DLD1 (cell line): ENCODE measurements around the gene POLR1E.
"Not testable (repeated sequence)": the region's sequence is repeated elsewhere in the genome, so short reads cannot be mapped to it uniquely, and the experiment has no call there.

Source experiments
- in situ Hi-C: cut with HindIII; loops from 2 replicates; pipeline ENCODE4 v1.10.0; 2017; ENCODE audit warnings: low sequenced_read_pairs

The POLR1E gene

DNA sequence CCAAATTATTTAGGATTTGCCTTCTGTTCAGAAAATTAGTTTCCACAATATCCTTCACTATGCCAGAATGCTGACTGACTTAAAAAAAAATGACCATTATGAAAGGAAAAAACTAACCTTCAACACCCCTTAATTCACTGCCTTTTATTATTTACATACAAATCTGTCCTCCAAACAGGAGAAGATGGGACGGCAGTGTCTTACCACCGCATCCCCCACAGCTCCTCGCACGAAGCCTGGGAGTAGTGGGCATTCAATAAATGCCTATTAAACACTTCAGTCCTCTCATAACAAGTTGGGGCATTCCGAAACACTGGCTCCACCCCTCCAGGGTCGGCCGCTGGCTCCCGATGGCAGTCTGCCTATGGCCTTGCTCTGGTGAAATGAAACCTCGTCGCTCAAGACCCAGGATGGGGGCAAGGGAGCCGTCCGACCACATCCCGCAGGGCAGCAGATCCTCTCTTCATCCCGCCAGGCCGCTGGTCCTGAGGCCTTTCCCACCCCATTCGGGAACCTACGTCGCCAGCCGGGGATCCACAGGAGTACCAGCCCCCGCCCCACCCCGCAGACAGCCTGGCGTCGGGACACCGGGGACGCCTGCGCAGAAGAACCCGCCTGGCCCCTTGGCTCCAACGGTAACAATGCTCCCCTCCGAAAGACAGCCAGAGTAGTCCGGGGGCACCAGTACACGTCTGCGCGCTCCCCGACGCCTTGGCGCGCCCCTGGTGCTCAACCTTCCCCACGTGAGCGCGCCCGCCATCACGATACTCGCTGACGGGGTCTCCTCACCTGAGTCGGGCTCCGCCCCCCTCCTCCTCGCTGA lies 21.1 kb upstream of the POLR1E start:
- in situ Hi-C loops = no loop called here

DNA sequence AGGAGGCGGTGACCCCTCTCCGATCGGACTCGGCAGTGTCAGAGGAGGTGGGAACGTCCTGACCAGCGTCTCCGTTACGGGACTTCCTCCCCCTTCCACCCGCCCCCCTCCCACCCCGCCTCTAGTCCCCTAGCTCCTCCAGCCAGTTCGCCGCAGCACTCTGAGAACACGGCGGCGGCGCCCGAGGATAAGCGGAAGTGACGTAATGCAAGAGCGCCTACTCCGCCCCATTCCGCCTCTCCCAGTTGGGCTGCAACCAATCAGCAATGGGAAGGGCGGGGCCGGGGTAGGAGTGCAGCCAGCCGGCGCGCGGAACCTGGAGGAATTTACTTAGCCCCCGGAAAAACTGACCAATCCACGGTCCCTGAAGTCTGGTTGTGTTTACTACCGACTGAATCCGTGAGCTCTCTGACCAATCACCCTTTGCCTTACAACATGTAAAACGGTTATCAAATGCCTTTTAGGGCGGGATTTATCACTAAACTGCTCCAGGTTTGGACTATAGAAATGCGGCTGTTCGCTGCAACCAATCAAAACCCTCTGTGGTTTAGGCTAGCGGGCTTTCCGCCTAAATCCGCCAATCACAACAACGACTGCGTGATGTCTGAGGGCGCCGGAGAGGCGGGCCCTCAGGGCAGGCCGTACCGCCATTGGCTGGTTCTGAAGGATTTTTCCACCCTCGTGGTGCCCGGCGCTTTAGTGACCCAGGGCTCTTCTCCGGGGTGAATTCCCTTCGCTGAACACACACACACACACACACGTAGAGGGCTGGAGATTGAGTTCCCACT lies 20.3 kb upstream of the POLR1E start, which contains the start of gene ZBTB5:
Gene ZBTB5 (minus strand): TSS at position 202 of the 788 bp plus-strand sequence. CDS start 22,899 bp downstream, outside the sequence.
- in situ Hi-C loops = no loop called here

DNA sequence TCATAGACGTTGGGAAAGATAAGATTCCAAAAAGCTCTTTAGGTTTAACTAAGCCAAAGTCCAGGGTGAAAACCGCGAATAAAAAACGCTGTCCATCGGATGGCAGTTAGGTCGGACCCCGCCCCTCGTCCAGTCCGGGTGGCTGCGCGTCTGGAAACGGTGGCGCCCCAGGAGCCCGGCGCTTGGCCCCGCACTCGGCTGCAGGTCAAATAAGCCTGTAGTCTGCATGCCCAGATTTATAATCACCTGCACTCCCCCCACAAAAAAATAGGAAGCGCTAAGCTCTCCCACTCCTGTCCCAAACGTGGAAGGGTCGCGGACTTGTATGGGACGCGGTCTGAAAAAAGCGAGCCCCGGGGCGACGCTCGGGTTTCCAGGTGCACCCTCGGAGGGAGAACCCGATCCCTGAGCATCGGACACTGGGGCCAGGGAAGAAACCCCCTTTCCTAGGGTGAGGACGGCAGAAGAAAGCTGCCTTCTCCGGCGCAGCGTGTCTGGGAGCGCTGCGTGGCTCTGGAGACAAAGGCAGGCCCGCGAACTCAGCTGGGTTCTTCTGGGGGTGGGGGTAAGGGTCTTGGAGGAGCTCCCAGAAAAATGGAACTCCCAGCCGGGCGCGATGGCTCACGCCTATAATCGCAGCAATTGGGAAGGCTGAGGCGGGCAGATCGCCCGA lies 19.6 kb upstream of the POLR1E start:
- in situ Hi-C loops = no loop called here

DNA sequence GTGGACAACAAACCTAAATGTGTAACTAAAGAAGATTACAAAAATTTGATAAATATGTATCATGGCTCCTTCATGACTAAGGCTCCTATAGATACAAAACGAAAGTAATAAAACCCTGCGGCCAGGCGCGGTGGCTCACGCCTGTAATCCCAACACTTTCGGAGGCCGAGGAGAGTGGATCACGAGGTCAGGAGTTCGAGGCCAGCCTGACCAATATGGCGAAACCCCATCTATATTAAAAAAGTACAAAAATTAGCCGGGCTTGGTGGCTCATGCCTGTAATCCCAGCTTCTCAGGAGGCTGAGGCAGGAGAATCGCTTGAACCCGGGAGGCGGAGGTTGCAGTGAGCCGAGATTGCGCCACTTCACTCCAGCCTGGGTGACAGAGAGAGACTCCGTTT lies 18.2 kb upstream of the POLR1E start:
- in situ Hi-C loops = not testable (repeated sequence)

DNA sequence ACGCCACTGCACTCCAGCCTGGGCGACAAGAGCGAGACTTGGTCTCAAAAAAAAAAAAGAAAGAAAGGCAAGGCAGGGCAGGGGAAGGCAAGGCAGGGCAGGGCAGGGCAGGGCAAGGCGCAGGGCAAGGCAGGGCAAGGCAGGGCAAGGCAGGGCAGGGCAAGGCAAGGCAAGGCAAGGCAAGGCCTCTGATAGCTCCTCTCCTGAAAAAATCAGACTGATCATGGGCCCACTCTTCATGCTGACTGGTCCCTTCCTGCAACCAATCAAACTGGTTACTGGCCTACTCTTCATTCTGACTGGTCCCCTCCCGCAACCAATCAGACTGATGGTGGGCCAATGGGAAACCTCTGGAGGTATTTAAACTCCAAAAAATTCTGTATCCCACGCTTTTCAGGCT lies 17.1 kb upstream of the POLR1E start:
- in situ Hi-C loops = no loop called here

DNA sequence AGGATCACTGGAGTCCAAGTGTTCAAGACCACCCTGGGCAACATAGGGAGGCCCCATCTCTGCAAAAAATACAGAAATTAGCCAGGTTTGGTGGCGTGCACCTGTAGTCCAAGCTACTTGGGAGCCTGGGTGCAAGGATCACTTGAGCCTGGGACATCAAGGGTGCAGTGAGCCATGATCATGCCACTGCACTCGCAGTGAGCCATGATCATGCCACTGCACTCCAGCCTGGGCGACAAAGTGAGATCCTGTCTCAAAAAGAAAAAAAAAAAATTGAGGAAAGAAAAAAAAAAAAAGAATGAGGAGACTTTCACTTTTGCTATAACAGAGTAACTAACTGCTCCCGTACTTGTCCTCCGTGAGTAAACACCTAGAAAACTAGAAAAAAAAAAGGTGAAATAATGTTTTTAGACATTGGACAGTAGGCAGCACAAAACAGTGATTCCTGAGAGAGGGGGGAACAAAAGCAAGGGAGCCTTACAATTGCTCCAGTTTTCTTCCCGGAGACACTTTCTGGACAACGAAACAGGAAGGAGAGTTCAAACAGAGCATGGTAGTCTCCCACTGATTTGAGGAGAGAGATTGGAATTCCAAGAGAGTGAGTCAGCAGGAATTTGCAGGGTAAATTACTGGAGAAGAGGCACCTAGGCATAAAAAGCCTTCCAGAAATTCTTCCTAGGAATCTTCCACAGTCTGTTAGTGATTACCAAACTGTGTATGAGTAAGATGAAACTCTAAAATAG lies 13.6 kb upstream of the POLR1E start:
- in situ Hi-C loops = no loop called here

DNA sequence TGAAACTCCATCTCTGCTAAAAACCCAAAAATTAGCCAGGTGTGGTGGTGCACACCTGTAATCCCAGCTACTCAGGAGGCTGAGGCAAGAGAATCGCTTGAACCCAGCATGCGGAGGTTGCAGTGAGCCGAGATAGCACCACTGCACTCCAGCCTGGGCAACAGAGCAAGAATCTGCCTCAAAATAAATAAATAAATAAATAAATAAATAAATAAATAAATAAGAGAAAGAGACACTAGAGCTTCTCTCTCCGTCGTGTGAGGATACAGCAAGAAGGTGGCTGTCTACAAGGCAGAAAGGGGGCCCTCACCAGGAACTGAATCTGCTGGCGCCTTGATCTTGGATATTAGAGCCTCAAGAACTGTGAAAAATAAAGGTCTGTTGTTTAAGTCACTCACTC lies 11.8 kb upstream of the POLR1E start:
- in situ Hi-C loops = not testable (repeated sequence)

DNA sequence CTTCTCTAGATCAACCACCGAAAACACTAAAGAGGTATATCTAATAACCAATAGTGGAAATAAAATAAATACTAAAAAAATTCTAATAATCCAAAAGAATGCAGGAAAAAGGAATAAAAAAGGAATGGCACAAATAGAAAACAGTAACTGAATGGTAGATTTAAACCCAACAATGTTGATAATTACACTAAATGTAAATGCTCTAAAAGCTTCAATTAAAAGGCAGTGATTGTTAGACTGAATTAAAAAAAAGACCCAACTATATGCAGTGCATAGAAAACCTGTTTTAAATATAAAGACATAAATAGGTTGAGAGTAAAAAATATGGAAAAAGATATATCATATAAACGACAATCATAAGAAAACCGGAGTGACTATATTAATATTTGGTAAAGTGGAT lies 11.3 kb upstream of the POLR1E start:
- in situ Hi-C loops = no loop called here

DNA sequence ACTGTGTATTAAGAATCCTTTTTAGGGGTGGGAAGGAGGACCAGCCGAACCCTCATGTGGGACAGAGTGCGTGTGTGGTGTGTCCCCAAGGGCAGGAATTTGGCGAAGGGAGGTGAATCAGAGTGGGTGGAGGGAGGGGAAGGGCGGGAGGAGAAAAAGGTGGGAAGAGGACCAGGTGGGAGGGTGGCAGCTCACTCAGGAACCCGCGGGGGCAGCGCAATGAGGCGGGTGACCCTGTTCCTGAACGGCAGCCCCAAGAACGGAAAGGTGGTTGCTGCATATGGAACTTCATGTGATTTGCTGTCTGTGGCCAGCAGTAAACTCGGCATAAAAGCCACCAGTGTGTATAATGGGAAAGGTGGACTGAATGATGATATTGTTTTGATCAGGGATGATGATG lies 8.8 kb upstream of the POLR1E start:
- in situ Hi-C loops = no loop called here

DNA sequence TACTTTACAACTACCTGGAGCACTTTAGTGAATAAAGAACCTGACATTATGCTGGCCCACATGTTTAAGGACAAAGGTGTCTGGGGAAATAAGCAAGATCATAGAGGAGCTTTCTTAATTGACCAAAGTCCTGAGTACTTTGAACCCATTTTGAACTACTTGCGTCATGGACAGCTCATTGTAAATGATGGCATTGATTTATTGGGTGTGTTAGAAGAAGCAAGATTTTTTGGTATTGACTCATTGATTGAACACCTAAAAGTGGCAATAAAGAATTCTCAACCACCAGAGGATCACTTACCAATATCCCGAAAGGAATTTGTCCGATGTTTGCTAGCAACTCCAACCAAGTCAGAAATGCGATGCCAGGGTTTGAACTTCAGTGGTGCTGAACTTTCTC lies 8.3 kb upstream of the POLR1E start:
- in situ Hi-C loops = not testable (repeated sequence)

DNA sequence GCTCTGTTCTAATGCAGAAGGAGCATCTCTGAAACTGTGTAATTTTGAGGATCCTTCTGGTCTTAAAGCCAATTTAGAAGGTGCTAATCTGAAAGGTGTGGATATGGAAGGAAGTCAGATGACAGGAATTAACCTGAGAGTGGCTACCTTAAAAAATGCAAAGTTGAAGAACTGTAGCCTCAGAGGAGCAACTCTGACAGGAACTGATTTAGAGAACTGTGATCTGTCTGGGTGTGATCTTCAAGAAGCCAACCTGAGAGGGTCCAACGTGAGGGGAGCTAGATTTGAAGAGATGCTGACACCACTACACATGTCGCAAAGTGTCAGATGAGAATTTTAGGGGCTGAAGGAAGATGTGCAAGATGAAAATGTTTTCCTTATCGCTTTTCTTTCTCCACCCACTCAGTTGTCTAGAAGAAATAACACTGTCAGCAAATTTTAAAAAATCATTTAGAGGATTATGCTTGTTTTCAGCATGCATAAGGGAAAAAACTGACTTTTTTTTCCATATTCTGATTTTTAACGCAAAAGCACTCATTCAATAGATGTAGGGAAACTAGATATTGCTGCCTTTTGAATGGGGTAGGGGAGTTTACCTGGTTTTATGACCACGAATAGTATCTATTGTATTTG lies 7.6 kb upstream of the POLR1E start:
- in situ Hi-C loops = not testable (repeated sequence)

DNA sequence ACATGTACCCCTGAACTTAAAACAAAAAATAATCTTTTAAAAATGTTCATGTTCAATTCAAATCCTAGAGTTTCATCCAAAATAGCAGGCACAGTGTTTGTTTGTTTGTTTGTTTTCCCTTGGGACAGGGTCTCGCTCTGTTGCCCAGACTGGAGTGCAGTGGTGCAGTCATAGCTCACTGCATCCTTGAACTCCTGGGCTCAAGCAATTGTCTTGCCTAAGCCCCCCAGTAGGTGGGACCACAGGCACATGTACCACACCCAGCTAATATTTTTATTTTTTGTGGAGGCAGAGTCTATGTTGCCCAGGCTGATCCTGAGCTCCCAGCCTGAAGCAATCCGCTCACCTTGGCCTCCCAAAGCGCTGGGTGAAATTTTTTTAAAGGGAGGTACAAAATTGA lies 5.0 kb upstream of the POLR1E start:
- in situ Hi-C loops = no loop called here

DNA sequence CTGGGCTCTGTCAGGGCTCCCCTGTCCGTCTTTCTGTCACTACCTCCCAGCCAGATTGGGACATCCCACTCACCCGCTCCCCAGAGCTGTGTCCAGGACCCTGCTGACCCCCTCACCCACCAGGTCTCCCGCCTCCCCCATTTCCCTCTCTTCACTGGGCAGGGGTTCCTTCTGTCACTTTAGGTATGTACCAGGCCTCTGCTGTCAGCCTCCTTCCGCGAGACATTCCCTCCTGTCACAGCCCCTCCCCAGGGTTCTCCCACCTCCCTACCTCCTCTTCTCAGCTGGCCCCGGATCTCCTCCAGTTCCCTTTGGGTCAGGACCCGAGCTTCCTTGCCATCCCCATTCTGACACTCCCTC lies 488 bp downstream of the POLR1E start:
- in situ Hi-C loops = no loop called here

DNA sequence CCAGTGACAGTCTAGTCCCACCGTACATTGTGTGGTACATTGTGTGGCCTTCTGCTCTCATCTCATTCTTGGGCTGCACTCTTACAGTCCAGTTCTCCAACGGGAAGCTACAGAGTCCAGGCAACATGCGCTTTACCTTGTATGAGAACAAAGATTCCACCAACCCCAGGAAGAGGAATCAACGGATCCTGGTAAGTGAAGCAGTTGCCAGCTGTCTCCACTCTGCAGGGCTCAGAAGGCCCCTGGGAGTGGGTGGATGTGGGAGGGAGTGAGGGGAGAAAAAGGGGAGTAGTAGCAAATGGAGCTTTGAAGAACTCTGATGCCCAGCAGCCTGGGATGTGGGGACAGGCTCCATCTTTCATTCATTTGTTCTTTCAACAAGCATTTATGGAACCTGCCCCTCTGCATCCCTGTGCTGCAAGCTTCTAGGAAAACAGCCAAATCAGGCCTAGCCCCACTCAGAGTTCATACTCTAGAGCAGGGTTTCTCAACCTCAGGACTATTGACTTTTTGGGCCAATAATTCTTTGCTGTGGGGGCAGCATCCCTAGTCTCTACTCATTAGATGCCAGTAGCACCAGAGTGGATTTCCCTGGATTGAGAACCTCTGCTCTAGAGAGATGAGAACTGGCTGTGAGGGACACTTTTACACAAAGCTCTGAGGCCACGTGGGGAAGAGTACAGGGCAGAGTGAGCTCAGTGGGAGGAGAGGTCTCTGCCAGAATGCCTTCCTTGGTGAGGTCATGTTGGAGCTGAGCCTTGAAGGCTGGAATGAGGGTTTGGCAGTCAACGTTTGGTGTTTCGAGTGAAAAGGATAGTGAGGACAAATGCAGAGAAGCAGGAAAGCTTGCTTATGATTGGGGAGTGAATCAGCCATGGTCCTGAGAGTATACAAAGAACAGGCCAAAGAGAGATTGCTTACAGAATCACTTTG lies 1.1 kb downstream of the POLR1E start:
- in situ Hi-C loops = no loop called here

DNA sequence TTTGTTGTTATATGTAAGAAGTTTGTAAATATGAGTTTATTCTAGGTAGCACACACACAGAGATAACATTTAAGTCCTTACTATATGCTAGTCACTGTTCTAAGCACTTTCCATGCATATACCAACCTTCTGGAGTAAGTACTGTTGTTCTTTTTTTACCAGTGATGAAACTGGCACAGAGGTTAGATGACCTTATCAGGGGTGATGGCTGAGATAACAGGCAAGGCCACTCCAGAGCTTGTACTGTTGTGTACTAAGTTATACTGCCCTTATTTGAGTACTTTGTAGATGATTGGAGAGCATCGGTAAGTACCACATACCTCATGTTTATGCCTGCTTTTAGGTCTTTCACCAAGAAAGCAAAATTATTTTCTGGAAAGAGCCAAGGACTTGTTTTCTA lies 6.2 kb downstream of the POLR1E start:
- in situ Hi-C loops = no loop called here

DNA sequence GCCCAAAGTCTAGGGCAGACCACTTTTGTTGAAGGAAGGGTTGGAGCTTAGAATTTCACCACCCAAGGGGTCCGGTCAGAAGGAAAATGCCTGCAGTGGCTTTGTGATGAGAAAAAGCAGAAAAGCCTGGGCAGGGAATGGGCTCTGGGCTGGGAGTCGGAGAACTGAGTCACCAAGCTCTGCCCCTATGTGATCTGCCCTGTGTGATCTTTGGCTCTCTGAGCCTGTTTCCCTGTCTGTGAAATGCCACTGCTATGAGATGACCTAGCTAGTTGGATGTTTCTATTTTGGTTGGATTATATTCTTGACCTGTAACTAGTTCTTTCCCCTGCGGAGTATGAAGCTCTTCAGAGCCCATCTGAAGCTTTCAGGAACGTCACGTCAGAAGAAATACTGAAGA lies 9.8 kb downstream of the POLR1E start:
- in situ Hi-C loops = no loop called here

DNA sequence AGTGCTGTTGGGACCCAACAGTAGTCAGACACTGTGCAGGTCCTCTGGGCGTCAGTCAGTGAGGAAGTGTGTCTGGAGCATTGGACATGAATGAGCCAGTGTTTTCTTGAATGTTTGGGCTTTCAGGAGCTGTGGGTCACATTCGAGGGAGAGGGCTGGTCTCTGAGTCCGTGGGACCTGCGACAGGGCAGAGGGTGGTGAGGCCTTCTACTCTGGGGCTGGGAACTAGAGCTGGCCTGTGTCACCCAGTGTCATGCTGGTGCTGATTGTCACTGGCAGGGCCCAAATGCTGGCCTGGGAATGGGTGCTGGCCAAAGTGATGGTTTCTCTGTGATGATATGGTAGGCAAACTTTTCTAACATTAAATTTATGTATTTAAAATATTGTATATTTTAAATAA lies 10.3 kb downstream of the POLR1E start:
- in situ Hi-C loops = no loop called here

DNA sequence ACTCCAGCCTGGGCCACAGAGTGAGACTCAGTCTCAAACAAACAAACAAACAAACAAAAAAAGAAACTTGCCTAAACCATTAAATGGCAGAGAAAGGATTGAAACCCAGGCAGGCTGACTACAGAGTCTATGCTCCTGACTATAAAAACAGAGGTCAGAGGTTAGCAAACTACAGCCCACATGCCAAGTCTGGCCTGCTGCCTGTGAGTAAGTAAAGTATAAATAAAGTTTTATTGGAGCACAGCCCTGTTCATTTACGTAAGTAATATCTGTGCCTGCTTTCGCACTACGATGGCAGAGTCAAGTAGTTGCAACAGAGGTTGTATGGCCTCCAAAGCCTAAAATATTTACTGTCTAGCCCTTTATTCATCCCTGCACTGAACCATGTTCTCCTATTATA lies 11.6 kb downstream of the POLR1E start:
- in situ Hi-C loops = no loop called here

DNA sequence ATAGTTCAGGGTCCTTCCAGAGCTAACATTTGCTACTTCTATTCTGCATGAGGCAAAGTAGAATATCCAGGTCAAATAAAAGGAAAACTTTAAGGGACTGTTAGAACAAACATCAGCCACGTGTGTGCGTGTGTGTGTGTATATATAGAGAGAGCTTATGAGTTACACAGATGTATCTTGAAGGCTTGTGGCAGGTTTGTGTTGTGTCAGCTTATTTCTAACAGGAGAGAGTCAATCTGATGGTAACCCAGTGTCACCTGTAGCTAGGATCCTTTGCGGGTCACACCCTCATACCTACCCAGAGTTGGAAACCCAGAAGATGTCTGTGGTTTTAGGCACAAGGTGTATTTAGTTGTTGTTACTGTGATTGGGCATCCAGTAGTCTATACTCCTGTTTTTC lies 12.7 kb downstream of the POLR1E start:
- in situ Hi-C loops = no loop called here
